Non-pigmented ciliary epithelial cell (primary cell): ENCODE data around the gene MTPN.

Experiments used
- DNase-seq: peaks from one replicate; pipeline ENCODE4 v3.0.0-alpha.2; 2010; ENCODE audit warnings: low read depth

Gene MTPN, protein sequence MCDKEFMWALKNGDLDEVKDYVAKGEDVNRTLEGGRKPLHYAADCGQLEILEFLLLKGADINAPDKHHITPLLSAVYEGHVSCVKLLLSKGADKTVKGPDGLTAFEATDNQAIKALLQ

GRCh38 chr7:135977007-135977741, at the start of gene MTPN:
TSS of gene MTPN (minus strand) at chr7:135977359. CDS start at chr7:135977100, 259 bp downstream.
- peak; percentile 77 for DNase-seq

GRCh38 chr7:136026209-136026608, 49.0 kb upstream of the MTPN start:
- DNase-seq: no peak

- no peak for DNase-seq
Measured at GRCh38 chr7:136023134-136023869, 46.1 kb upstream of the MTPN start.

- no peak for DNase-seq
Measured at GRCh38 chr7:136020556-136020955, 43.4 kb upstream of the MTPN start.

GRCh38 chr7:136018104-136018503, 40.9 kb upstream of the MTPN start:
- DNase-seq: no peak

GRCh38 chr7:136016649-136017395, 39.7 kb upstream of the MTPN start:
- no peak for DNase-seq

DNA sequence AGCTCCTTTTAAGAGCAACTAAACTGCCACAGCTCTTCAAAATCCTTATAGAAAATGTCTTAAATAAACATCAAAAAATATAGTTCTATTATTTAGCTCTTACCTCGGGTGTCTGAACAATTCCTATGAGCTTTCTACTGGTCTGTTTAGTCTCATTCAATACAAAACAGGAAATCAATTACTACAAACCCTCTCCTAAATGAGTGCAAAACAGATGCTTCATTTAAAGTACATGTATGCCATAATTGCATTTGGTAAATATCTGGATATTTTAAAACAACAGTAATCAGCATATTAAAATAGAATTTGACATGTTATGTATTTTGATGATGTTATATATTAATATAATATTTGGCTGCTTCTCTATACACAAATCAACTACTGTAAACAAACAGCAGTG, 38.5 kb upstream of the MTPN start:
- no peak for DNase-seq

GRCh38 chr7:136014659-136015058, 37.5 kb upstream of the MTPN start:
- no peak for DNase-seq

GRCh38 chr7:136012238-136012637, 35.1 kb upstream of the MTPN start:
- DNase-seq: no peak

GRCh38 chr7:136009488-136010079, 32.4 kb upstream of the MTPN start:
- DNase-seq: peak; percentile 19

GRCh38 chr7:136006208-136006607, 29.0 kb upstream of the MTPN start:
- DNase-seq: no peak

- no peak for DNase-seq
Measured at GRCh38 chr7:136004083-136004482, 26.9 kb upstream of the MTPN start.

- no peak for DNase-seq
Measured at GRCh38 chr7:136002802-136003201, 25.6 kb upstream of the MTPN start.

DNA sequence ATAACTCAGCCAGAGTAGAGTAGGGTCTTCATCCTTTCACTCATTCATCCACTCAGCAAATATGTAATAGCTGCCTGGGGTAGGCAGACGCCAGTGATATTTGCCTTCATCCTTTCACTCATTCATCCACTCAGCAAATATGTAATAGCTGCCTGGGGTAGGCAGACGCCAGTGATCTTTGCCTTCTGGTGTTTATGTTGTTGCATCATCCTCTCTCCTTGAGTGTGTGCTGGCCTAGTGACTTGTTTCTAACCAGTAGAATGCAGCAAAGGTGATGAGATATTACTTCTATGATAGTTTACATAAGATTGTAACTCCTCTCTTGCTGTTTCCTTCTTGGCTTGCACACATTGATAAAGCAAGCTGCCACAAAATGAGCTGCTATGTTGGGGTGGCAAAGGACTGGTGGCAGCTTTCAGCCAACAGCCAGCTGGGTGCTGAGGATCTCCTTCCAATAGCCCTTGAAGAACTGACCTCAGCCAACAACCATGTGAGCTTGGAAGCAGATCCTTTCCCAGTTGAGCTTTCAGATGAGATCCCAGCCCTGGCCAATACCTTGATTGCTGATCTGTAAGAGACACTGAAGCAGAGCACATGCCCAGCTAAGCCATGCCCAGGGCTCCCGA, 23.2 kb upstream of the MTPN start:
- no peak for DNase-seq

GRCh38 chr7:135998081-135998480, 20.9 kb upstream of the MTPN start:
- no peak for DNase-seq

GRCh38 chr7:135995748-135996147, 18.6 kb upstream of the MTPN start:
- no peak for DNase-seq

- DNase-seq: no peak
Measured at GRCh38 chr7:135994466-135995205, 17.5 kb upstream of the MTPN start.

DNA sequence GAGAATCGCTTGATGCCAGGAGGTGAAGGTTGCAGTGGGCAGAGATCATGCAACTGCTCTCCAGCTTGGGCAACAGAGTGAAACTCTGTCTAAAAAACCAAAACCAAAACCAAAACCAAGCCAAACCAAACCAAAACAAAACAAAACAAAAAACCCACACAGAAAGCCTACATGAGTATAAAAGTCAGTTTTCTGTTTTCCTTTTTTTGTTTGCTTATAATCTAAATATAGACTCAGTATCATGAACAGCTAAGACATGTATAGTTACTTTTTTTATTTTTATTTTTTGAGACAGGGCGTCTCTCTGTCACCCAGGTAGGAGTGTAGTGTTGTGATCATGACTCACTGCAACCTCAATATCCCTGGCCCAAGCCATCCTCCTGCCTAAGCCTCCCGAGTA, 16.8 kb upstream of the MTPN start:
- DNase-seq: no peak

DNA sequence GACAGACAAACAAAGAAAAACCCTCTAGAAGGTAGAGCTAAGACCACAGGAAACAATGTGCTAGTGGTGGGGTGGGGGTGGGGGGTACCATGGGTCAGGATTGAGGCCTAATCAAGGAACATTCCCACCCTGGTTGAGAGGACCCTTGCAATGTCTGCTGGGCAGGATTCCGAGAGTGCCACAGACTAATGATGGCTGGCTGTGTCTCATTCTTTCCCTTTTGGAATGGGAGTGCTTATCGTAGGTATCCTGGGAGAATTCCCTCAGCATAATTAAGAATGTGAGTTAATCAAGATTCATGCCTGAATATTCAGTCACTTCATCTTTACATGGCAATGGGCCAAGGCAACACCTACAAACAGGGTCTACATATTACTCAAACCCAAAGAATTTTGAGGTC, 14.7 kb upstream of the MTPN start:
- no peak for DNase-seq

- DNase-seq: no peak
Measured at GRCh38 chr7:135991322-135991721, 14.2 kb upstream of the MTPN start.

- DNase-seq: no peak
Measured at GRCh38 chr7:135990258-135990657, 13.1 kb upstream of the MTPN start.
